Measurements from ENCODE around the gene PARD3B.

GRCh38 chr2:204657024-204657423 is 111.7 kb downstream of the PARD3B start:
- TF ChIP-seq SUZ12 (IDR thresholded peaks at IDR 0.05; ENCODE audit: extremely low read depth, insufficient read depth, insufficient read length), result no peak
- TF ChIP-seq YY1 (IDR thresholded peaks at IDR 0.05; ENCODE audit: insufficient read depth, insufficient read length), result no peak

Data from NT2/D1 (cell line).